ENCODE results near the gene ABCA9. TPM values are rescaled to one million over a fixed set of nuclear protein-coding genes. Genes with fewer than 3 reads are reported as not detected.

The ABCA9 gene
- total and polyA plus RNA-seq, 2 experiments from 2014 or later = not detected

GRCh38 chr17:68924793-68925720, 135.7 kb downstream of the ABCA9 start:
- Mint-ChIP-seq H3K4me3 (no peak overlapping the region), H3K4me1 (peaks cover 16% of the 10 kb centered on the region), H3K9me3 (peaks cover under 1% of the 10 kb centered on the region; the same call in 2 of the 3 replicates), H3K27ac (no peak overlapping the region), H3K27me3 (ENCODE audit: insufficient read depth, low read depth, poor library complexity) (no peaks in the 10 kb centered on the region), H3K36me3 (ENCODE audit: low read depth) (no peaks in the 10 kb centered on the region)
- Histone ChIP-seq H3K4me3 (no peak overlapping the region), H3K79me2 (replicated peaks; ENCODE audit: insufficient read depth) (no peaks in the 10 kb centered on the region), H3K27me3 (ENCODE audit: insufficient read depth) (no peaks in the 10 kb centered on the region), H3K9me2 (ENCODE audit: insufficient read depth) (no peaks in the 10 kb centered on the region), H3K4me1 (ENCODE audit: insufficient read depth) (peaks cover 28% of the 10 kb centered on the region), H3K36me3 (ENCODE audit: insufficient read depth) (no peaks in the 10 kb centered on the region), H3K4me2 (0 out of 2 replicates have a peak overlapping the region, but pooled peaks have one; percentile 7), H4K20me1 (replicated peaks; ENCODE audit: insufficient read depth) (no peaks in the 10 kb centered on the region), H3K27ac (ENCODE audit: low read depth) (no peak overlapping the region), H3F3A (replicated peaks; ENCODE audit: low read depth) (no peaks in the 10 kb centered on the region), H2AFZ (peak overlapping the region; percentile 67; the same call in 1 of the 2 replicates)
- TF ChIP-seq CTCF (conservative IDR thresholded peaks at IDR 0.05; ENCODE audit: low read depth in 2 of 2) (no peak), CREB1 (CRISPR knock-in tag; IDR thresholded peaks at IDR 0.05; ENCODE audit: low read depth) (no peak), POLR2AphosphoS5 (IDR thresholded peaks at IDR 0.05; ENCODE audit: low read depth) (no peak), NANOG (IDR thresholded peaks at IDR 0.05; ENCODE audit: borderline replicate concordance) (no peak), ETS1 (IDR thresholded peaks at IDR 0.05) (no peak)
- DNase-seq (ENCODE audit: low spot score) (no peak), ATAC-seq (no peak)

Small RNA genes within 50 kb of the gene (microRNA-seq; reads per million reads assigned to microRNA genes)
- gene MIR4524A (not detected), gene MIR4524B (not detected)

Small RNA genes within 50 kb of the gene (small RNA-seq; reads per million reads assigned to genes)
- gene MIR4524B (ENCODE audit: low replicate concordance) = not detected

Other genes with a start within 250 kb of the ABCA9 start
- not detected in 2 replicates for gene ABCA8, start 105.5 kb downstream of the ABCA9 start, total RNA-seq (2014; rRNA removed; shearing (Covaris generic))
- not detected in 2 replicates for gene ABCA8, start 105.5 kb downstream of the ABCA9 start, polyA plus RNA-seq (2016; fragmentation: Nextera tagmentation; extraction: Ambion mirVana)
- not detected in 2 replicates for gene ABCA6, start 81.0 kb upstream of the ABCA9 start, total RNA-seq (2014; rRNA removed; shearing (Covaris generic))
- not detected in 2 replicates for gene ABCA6, start 81.0 kb upstream of the ABCA9 start, polyA plus RNA-seq (2016; fragmentation: Nextera tagmentation; extraction: Ambion mirVana)
- gene ABCA10, start 167.9 kb upstream of the ABCA9 start, total RNA-seq (2014; rRNA removed; shearing (Covaris generic)) = not detected in 2 replicates
- not detected in 2 replicates for gene ABCA10, start 167.9 kb upstream of the ABCA9 start, polyA plus RNA-seq (2016; fragmentation: Nextera tagmentation; extraction: Ambion mirVana)